A172 (cell line): ENCODE data around the gene TMEM134. TPM values are rescaled to one million over a fixed set of nuclear protein-coding genes. Genes with fewer than 3 reads are reported as not detected.
"Not testable (repeated sequence)": the region's sequence is repeated elsewhere in the genome, so short reads cannot be mapped to it uniquely, and the experiment has no call there.

ENCODE experiments used
- DNase-seq: peaks from one replicate; pipeline ENCODE4 v3.0.0-alpha.2; 2015; ENCODE audit warnings: low spot score
- total RNA-seq: library from RNA; depleted of rRNA; stranded (reverse); fragments of >200 nt; shearing (Covaris generic); gene quantifications from 2 replicates; pipeline ENCODE4 v1.2.3, GENCODE V29; 2014

The TMEM134 gene
- total RNA-seq, 1 experiment from 2014 or later = 20.0 TPM

- no peak for DNase-seq
These were observed 30.7 kb downstream of the TMEM134 start for GRCh38 chr11:67438158-67438902.

DNA sequence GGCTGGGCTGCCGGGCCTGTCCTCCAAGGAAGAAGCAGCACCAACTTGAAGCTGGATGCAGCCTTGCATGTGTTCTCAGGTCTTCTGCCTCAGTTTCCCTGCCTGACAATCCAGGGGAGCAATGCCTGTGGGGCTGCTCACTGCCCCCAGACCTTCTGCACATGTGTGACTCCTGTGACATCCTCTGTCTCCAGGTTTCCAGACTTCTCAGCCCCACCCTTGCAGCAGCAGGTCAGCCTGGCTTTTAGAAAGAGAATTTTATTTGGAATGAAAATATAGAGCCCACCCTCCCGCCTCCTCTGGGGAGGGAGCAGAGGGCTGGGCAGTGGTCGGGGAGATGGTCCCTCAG is 31.3 kb downstream of the TMEM134 start:
- DNase-seq = no peak

DNA sequence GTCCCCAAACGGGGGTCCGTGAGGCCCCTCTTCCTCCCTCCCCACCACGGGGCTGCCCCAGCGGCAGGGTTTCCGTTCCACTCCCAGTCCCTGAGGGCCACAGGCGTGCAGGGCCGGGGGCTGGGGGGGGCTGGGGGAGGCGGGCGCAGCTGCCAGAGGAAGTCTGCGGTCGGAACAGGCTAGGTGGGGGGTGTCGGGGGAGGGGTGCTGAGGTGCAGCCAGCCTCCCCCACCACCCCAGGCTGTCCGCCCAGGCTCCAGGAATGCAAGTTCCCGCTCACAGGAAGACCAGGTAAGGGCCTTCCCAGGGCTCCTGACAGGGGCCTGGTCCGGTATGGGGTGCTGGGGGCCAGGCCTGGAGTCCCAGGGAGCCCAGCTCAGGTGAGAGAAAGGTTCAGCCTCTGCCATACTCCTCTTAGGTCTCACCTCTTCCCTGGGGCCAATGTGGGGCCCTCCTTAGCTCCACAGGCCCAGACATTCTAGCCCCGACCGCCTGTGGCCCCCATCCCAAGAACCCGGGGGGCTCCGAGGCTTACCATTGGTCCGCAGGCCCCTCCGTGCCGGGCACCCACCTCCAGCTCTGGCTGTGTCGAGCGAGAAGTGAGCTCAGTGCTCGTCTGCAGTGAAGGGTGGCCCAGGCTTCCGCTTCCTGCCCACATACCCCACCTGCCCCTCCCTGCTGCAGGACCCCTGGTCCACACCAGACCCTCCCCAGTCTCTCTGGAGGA is 31.8 kb downstream of the TMEM134 start, which contains the start of gene PTPRCAP:
PTPRCAP (minus strand) TSS at position 601 of the 727 bp plus-strand sequence; CDS start at position 538, 63 bp downstream.
- no peak for DNase-seq

- no peak for DNase-seq
These were observed 32.5 kb downstream of the TMEM134 start for GRCh38 chr11:67436459-67437081.

DNA sequence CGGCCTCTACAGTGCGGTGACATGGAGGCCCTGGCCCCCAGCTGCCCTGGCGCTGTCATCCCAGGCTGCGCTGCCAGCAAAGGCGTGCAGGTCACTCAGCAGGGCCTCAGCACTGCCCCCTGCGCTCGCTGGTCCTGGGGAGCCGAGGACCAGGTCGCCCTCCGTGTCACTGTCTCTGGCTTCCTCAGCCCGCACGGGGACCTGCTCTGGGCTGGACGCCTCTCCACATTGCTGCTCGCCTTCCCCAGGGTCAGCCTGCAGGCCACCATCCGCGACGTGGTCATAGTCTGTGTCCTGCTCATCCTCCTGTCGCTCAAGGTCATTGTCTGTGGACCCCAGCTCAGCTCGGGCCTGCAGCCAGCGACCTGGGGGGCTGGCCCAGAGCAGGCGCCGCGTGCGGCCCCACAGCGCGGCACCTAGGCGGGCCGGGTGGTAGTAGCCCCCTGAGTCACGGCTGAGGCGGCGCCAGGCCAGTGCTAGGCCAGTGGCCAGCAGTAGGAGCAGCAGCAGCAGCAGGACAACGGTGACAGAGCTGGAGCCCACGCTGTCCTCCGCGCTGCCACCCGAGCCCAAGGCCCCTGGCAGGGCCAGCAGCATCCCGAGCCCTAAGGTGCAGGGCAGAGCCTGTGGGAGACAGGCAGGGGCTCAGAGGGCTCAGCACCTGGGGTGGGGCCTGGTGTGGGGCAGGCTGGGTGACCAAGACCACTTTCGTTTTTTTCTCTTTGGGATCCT is 33.2 kb downstream of the TMEM134 start:
- no peak for DNase-seq

DNA sequence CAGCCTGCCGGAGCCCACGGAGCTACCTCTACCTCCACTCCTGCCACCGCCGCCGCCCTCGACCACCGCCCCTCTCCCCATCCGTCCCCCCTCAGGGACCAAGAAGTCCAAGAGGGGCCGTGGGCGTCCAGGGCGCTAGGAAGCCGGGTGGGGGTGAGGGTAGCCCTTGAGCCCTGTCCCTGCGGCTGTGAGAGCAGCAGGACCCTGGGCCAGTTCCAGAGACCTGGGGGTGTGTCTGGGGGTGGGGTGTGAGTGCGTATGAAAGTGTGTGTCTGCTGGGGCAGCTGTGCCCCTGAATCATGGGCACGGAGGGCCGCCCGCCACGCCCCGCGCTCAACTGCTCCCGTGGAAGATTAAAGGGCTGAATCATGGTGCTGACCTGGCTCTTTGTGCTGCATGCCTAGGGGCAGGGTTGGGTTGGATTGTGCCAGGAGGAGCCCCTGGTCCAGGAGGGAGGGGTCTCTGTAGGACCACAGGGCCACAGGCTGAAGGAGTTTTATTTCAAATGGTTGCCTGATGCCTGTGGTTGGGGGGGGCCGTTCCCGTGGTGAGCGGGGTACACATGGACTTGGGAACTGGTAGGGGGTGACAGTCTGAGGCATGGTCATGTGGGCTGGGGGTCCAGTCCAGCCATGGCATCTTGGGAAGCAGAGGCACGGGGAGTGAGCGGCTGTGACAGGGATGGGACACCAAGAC is 33.9 kb downstream of the TMEM134 start:
- peak; percentile 30 for DNase-seq

- DNase-seq = no peak
These were observed 34.6 kb downstream of the TMEM134 start for GRCh38 chr11:67434395-67434881.

- DNase-seq = no peak
These were observed 35.3 kb downstream of the TMEM134 start for GRCh38 chr11:67433536-67434394.

DNA sequence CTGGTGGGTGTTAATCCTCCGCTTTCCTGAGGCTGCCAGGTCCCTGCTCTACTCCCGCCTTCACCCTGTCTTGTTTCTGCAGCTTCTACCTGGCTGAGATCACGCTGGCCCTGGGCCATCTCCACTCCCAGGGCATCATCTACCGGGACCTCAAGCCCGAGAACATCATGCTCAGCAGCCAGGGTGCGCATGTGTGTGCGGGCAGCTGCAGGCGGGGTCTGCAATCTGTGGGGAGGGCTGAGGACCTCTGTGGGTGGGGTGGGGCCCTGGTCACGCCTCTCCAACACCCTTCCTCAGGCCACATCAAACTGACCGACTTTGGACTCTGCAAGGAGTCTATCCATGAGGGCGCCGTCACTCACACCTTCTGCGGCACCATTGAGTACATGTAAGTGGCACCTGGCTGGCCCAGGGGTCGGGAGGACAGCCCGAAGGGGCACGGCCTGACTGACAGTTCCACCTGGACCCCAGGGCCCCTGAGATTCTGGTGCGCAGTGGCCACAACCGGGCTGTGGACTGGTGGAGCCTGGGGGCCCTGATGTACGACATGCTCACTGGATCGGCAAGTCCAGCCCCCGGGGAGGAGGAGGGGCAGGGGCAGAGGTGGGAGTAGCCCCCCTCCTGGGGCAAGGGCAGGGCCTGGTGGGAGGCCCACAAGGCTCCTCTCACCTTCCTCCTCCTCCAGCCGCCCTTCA is 36.2 kb downstream of the TMEM134 start:
- no peak for DNase-seq

- no peak for DNase-seq
These were observed 37.5 kb downstream of the TMEM134 start for GRCh38 chr11:67431346-67432249.

- DNase-seq = no peak
These were observed 39.3 kb downstream of the TMEM134 start for GRCh38 chr11:67429722-67430121.

DNA sequence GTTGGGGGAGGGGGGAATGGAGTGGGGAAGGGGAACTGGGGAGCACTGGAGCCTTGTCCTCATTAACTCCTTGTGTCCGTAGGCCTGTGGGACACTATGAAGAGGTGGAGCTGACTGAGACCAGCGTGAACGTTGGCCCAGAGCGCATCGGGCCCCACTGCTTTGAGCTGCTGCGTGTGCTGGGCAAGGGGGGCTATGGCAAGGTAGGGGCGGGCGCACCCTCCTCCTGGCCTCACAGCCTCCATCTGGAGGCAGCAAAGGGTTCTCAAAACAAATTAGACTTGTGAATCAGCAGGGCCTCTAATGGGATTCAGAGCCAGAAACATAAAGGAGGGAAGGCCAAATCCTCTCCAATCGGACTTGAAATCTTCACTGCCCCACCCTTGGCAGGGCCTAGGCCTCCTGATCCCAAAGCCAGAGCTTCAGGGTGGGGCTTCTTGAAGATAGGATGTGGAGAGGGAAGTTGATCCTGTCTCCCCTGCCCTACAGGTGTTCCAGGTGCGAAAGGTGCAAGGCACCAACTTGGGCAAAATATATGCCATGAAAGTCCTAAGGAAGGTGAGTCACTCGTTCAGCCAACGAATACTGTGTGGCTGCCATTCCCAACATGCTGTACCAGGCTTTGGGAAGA is 39.9 kb downstream of the TMEM134 start:
- no peak for DNase-seq

DNA sequence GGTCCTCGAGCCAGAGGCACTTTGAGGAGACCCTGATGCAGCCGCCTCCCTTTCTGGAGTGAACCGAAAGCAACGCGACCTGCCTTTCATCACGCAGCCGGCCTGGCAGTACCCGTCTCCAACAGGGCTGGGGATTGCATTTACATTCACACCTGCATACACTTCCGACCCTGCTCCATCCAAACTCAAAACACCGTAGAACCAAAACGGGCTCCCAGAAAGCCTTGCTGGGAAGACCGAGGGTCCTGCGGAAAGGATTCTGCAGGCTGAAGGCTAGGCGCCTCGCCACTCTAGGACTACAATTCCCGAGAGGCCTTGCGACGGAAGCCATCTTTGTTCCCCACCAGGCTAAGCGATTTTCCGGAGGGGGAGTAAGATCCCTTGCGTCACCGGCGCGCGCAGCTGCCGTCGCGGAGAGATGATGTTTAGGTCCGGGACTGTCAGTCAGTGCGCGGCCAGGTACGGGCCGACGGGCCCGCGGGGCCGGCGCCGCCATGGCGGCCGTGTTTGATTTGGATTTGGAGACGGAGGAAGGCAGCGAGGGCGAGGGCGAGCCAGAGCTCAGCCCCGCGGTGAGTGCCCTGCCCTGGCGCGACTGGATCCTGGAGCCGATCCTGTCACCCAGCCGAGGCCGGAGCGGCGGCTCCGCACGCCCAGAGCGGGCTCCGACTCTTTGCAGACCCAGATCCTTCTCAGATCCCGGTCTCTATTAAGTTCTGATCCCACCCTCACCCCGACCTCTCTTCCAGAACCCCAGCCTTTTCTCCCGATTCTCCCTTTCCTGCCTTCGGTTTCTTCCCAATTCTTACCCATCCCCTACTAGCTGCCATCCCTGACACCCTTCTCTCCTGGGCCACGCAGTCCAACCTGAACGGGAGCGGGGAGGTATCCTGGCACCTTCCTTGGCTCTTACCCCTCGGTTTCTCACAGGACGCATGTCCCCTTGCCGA is 40.7 kb downstream of the TMEM134 start, which contains the start of gene RPS6KB2:
RPS6KB2 (plus strand) TSS at position 443 of the 950 bp plus-strand sequence; CDS start at position 495, 52 bp downstream.
- peak; percentile 91 for DNase-seq

DNA sequence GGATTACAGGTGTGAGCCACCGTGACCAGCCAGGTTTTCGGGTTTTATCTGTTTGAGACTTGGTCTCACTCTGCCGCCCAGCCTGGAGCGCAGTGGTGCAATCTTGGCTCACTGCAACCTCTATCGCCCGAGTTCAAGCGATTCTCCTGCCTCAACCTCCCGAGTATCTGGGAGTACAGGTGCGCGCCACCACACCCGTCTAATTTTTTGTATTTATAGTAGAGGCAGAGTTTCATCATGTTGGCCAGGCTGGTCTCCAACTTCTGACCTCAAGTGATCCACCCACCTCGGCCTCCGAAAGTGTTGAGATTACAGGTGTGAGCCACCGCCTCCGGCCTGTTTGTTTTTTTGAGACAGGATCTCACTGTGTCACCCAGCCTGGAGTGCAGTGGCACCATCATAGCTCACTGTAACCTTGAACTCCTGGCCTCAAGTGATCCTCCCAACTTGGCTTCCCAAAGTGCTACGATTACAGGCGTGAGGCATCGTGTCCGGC is 41.6 kb downstream of the TMEM134 start:
- not testable (repeated sequence) for DNase-seq

DNA sequence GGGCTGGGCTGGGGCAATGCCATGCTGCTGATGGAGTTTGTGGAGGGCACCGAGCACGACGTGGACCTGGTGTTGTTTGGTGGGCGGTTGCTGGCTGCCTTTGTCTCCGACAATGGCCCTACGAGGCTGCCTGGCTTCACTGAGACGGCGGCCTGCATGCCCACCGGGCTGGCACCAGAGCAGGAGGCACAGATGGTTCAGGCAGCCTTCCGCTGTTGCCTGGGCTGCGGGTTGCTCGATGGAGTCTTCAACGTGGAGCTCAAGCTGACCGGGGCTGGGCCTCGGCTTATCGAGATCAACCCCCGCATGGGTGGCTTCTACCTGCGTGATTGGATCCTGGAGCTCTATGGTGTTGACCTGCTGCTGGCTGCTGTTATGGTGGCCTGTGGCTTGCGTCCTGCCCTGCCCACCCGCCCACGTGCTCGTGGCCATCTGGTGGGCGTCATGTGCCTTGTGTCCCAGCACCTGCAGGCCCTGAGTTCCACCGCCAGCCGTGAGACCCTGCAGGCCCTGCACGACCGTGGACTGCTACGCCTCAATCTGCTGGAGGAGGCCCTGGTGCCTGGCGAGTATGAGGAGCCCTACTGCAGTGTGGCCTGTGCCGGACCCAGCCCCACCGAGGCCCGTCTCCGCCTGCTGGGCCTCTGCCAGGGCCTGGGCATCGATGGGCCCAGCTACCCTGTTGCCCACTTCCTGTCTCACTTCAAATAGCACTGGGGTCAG is 45.0 kb downstream of the TMEM134 start:
- no peak for DNase-seq

GRCh38 chr11:67423466-67423865 is 45.6 kb downstream of the TMEM134 start:
- DNase-seq = no peak
